Measurements from ENCODE around the gene HIP1.

DNA sequence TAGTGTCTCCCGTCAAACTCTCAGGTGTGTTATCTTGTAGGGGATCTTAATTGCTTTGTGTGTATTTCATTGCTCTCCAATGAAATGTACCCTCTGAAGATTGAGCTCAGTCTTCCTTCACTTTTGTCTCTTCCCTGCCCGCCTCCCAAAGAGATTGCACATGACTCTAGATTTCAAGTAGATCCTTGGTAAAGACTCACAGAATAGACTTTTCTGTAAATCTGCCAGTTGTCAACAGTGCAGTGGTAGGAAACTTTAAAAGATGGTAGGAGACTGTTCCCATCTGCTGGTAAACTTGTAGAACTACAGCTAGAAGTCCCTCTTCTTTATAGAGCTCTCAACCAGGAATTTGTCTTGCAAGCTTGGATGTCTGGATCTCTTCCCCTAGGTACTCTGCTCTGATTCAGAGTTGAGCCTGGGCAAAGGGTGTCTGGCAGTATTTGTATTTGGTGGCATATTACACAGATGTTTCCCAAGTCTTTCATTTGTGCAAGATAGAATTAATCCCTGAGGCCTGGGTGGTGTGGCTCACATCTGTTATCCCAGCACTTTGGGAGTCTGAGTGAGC is 23.7 kb upstream of the HIP1 start:
- TF ChIP-seq EP300 (IDR thresholded peaks at IDR 0.05) (no peak), POLR2AphosphoS5 (IDR thresholded peaks at IDR 0.05) (no peak), POLR2A (IDR thresholded peaks at IDR 0.05) (no peak)

All from sigmoid colon (tissue), 4 donors.